OCI-LY1 (cell line): ENCODE measurements around the gene FGF2.

Source experiments
- H2AFZ ChIP-seq: fragments of 200-600 bp; sonication (generic), shearing (Covaris generic); 2 replicates; pipeline ENCODE4 v1.6.0; 2014; ENCODE audit warnings: antibody characterized with exemption, mild to moderate bottlenecking, low read length
- H3F3A ChIP-seq: fragments of 200-600 bp; sonication (generic), shearing (Covaris generic); 2 replicates; pipeline ENCODE4 v1.6.0; 2014; ENCODE audit warnings: mild to moderate bottlenecking, antibody characterized with exemption, low read length, moderate library complexity; ENCODE audit not compliant: insufficient read depth
- H3K27ac ChIP-seq: fragments of 200-600 bp; sonication (generic); 2 replicates; pipeline ENCODE4 v1.5.1; 2014; ENCODE audit warnings: low read length, mixed run types, mild to moderate bottlenecking, low read depth; ENCODE audit not compliant: poor library complexity, severe bottlenecking
- H3K27me3 ChIP-seq: fragments of 200-600 bp; sonication (generic); 2 replicates; pipeline ENCODE4 v1.6.0; 2014; ENCODE audit warnings: antibody characterized with exemption, mild to moderate bottlenecking, low read length, moderate library complexity; ENCODE audit not compliant: insufficient read depth
- H3K36me3 ChIP-seq: fragments of 200-600 bp; sonication (generic); 2 replicates; pipeline ENCODE4 v1.6.1; 2014; ENCODE audit warnings: mild to moderate bottlenecking, antibody characterized with exemption, low read length, moderate library complexity, mixed read lengths; ENCODE audit not compliant: insufficient read depth
- H3K4me1 ChIP-seq: fragments of 200-600 bp; sonication (generic); 2 replicates; pipeline ENCODE4 v1.5.1; 2014; ENCODE audit warnings: mild to moderate bottlenecking, low read length, moderate library complexity; ENCODE audit not compliant: insufficient read depth, severe bottlenecking
- H3K4me2 ChIP-seq: fragments of 200-600 bp; sonication (generic), shearing (Covaris generic); 2 replicates; pipeline ENCODE4 v1.6.1; 2014; ENCODE audit warnings: low read length
- H3K4me3 ChIP-seq: fragments of 200-600 bp; sonication (generic); 2 replicates; pipeline ENCODE4 v1.5.1; 2014; ENCODE audit warnings: low read length, low read depth, mild to moderate bottlenecking, mixed read lengths; ENCODE audit not compliant: poor library complexity, severe bottlenecking
- H3K79me2 ChIP-seq: fragments of 200-600 bp; shearing (Covaris generic); 2 replicates; pipeline ENCODE4 v1.6.1; 2016; ENCODE audit warnings: mixed run types, low read length, mixed read lengths; ENCODE audit not compliant: insufficient read depth
- H3K9ac ChIP-seq: fragments of 200-600 bp; sonication (generic), shearing (Covaris generic); 2 replicates; pipeline ENCODE4 v1.6.1; 2014; ENCODE audit warnings: mild to moderate bottlenecking, low read length, mixed read lengths
- H3K9me2 ChIP-seq: fragments of 200-600 bp; sonication (generic), shearing (Covaris generic); 2 replicates; pipeline ENCODE4 v1.6.1; 2014; ENCODE audit warnings: low read depth, mild to moderate bottlenecking, low read length, mixed read lengths
- H3K9me3 ChIP-seq: fragments of 200-600 bp; shearing (Covaris generic); 2 replicates; pipeline ENCODE4 v1.6.1; 2014; ENCODE audit warnings: low read length, mixed read lengths
- H4K20me1 ChIP-seq: fragments of 200-600 bp; sonication (generic), shearing (Covaris generic); 2 replicates; pipeline ENCODE4 v1.6.0; 2016; ENCODE audit warnings: mild to moderate bottlenecking, low read length; ENCODE audit not compliant: insufficient read depth
- CTCF ChIP-seq: fragments of 200-600 bp; sonication (generic), shearing (Covaris generic); IDR thresholded peaks from 2 replicates; pipeline ENCODE4 v1.5.1; 2017; ENCODE audit warnings: mild to moderate bottlenecking, antibody characterized with exemption, low read length, moderate library complexity, mixed read lengths
- EZH2 ChIP-seq: fragments of 200-600 bp; sonication (generic), shearing (Covaris generic); IDR thresholded peaks from 2 replicates; pipeline ENCODE4 v1.8.0; 2017; ENCODE audit warnings: borderline replicate concordance, mixed run types, mild to moderate bottlenecking, antibody characterized with exemption, low read length, moderate library complexity, mixed read lengths

FGF2 gene

GRCh38 chr4:122889726-122890125 is 63.1 kb downstream of the FGF2 start:
- H3K36me3 ChIP-seq = no peaks in the 10 kb centered on the region
- no peaks in the 10 kb centered on the region for H3K9me3 ChIP-seq
- no peaks in the 10 kb centered on the region for H3F3A ChIP-seq
- TF ChIP-seq EZH2 (no peak), CTCF (no peak)
- no peaks in the 10 kb centered on the region for H4K20me1 ChIP-seq
- H3K4me3 ChIP-seq = no peak overlapping the region
- H3K4me1 ChIP-seq = no peaks in the 10 kb centered on the region
- H3K27me3 ChIP-seq = no peaks in the 10 kb centered on the region
- H3K79me2 ChIP-seq = no peaks in the 10 kb centered on the region
- no peaks in the 10 kb centered on the region for H3K9me2 ChIP-seq
- no peak overlapping the region for H3K27ac ChIP-seq
- no peak overlapping the region for H3K4me2 ChIP-seq
- no peak overlapping the region for H2AFZ ChIP-seq
- H3K9ac ChIP-seq = no peak overlapping the region

- Histone ChIP-seq H3K4me1 (no peaks in the 10 kb centered on the region), H3K27me3 (no peaks in the 10 kb centered on the region), H3K9me2 (no peaks in the 10 kb centered on the region), H3K9ac (no peak overlapping the region), H3K9me3 (no peaks in the 10 kb centered on the region), H2AFZ (no peak overlapping the region), H3K36me3 (no peaks in the 10 kb centered on the region), H4K20me1 (no peaks in the 10 kb centered on the region), H3F3A (no peaks in the 10 kb centered on the region), H3K4me2 (no peak overlapping the region), H3K4me3 (no peak overlapping the region), H3K79me2 (no peaks in the 10 kb centered on the region), H3K27ac (no peak overlapping the region)
- TF ChIP-seq EZH2 (no peak), CTCF (no peak)
Measured at GRCh38 chr4:122890147-122890795, 63.6 kb downstream of the FGF2 start.

GRCh38 chr4:122894827-122895226 is 68.2 kb downstream of the FGF2 start:
- Histone ChIP-seq H3K9me3 (no peaks in the 10 kb centered on the region), H3K36me3 (no peaks in the 10 kb centered on the region), H3K9me2 (no peaks in the 10 kb centered on the region), H3K79me2 (no peaks in the 10 kb centered on the region), H4K20me1 (no peaks in the 10 kb centered on the region), H3K9ac (no peak overlapping the region), H3K27ac (no peak overlapping the region), H3K4me3 (no peak overlapping the region), H3K27me3 (no peaks in the 10 kb centered on the region), H3F3A (no peaks in the 10 kb centered on the region), H3K4me2 (no peak overlapping the region), H2AFZ (no peak overlapping the region), H3K4me1 (no peaks in the 10 kb centered on the region)
- no peak for TF ChIP-seq CTCF
- no peak for TF ChIP-seq EZH2
